RWPE1 (cell line): Measurements from ENCODE around the gene UGT1A10.

Source experiments
- CTCF ChIA-PET: fragments of 350-600 bp; sonication (Branson Sonifier 250); formaldehyde crosslinking; extraction: SDS; loops from one replicate; lab custom pipeline; 2021; lab: Yijun Ruan, JAX
- POLR2A ChIA-PET: fragments of 400-600 bp; formaldehyde crosslinking; extraction: SDS; loops from one replicate; lab custom pipeline; 2020; ENCODE audit warnings: antibody characterized with exemption; ENCODE audit not compliant: low non-redundant PET; lab: Yijun Ruan, JAX
- DNase-seq: peaks from one replicate; pipeline ENCODE4 v3.0.0; 2012; ENCODE audit warnings: low spot score
- H3K27ac ChIP-seq: fragments of 450-650 bp; 2 replicates; pipeline ENCODE4 v1.5.1; 2017
- CTCF ChIP-seq: fragments of 450-650 bp; conservative IDR thresholded peaks from 2 replicates; pipeline ENCODE4 v1.5.1; 2017; ENCODE audit warnings: low read depth, mild to moderate bottlenecking

Gene UGT1A10

GRCh38 chr2:233811087-233811486 is 174.8 kb downstream of the UGT1A10 start:
- no peak overlapping the region for H3K27ac ChIP-seq
- ChIA-PET CTCF (no interaction called here), POLR2A (no interaction called here)
- no peak for TF ChIP-seq CTCF
- DNase-seq: no peak

GRCh38 chr2:233811732-233812131 is 175.5 kb downstream of the UGT1A10 start:
- no peak overlapping the region for H3K27ac ChIP-seq
- no peak for TF ChIP-seq CTCF
- no peak for DNase-seq
- POLR2A ChIA-PET: no interaction called here
- CTCF ChIA-PET: no interaction called here

- no peak for TF ChIP-seq CTCF
- POLR2A ChIA-PET: no interaction called here
- CTCF ChIA-PET: no interaction called here
- H3K27ac ChIP-seq: no peak overlapping the region
- DNase-seq: no peak
Observed at GRCh38 chr2:233813236-233814055, 177.2 kb downstream of the UGT1A10 start.

GRCh38 chr2:233814056-233814835 is 178.0 kb downstream of the UGT1A10 start:
- TF ChIP-seq CTCF: no peak
- peak; percentile 46 for DNase-seq
- no peak overlapping the region for H3K27ac ChIP-seq

GRCh38 chr2:233815861-233816260 is 179.6 kb downstream of the UGT1A10 start:
- no peak overlapping the region for H3K27ac ChIP-seq
- no peak for DNase-seq
- ChIA-PET CTCF (no interaction called here), POLR2A (no interaction called here)
- TF ChIP-seq CTCF: no peak

More at GRCh38 chr2:233814056-233814835, 178.0 kb downstream of the UGT1A10 start:
- POLR2A ChIA-PET: no interaction called here
- CTCF ChIA-PET: no interaction called here

- no peak for DNase-seq
- TF ChIP-seq CTCF: no peak
- CTCF ChIA-PET: no interaction called here
- POLR2A ChIA-PET: no interaction called here
- H3K27ac ChIP-seq: no peak overlapping the region
Observed at GRCh38 chr2:233816334-233816733, 180.1 kb downstream of the UGT1A10 start.
